ENCODE data around the gene RBM47.
A peak's percentile ranks its signal among the peaks of the same experiment; 100 is the strongest.
"Not testable (repeated sequence)": the region's sequence is repeated elsewhere in the genome, so short reads cannot be mapped to it uniquely, and the experiment has no call there.

Gene RBM47

DNA sequence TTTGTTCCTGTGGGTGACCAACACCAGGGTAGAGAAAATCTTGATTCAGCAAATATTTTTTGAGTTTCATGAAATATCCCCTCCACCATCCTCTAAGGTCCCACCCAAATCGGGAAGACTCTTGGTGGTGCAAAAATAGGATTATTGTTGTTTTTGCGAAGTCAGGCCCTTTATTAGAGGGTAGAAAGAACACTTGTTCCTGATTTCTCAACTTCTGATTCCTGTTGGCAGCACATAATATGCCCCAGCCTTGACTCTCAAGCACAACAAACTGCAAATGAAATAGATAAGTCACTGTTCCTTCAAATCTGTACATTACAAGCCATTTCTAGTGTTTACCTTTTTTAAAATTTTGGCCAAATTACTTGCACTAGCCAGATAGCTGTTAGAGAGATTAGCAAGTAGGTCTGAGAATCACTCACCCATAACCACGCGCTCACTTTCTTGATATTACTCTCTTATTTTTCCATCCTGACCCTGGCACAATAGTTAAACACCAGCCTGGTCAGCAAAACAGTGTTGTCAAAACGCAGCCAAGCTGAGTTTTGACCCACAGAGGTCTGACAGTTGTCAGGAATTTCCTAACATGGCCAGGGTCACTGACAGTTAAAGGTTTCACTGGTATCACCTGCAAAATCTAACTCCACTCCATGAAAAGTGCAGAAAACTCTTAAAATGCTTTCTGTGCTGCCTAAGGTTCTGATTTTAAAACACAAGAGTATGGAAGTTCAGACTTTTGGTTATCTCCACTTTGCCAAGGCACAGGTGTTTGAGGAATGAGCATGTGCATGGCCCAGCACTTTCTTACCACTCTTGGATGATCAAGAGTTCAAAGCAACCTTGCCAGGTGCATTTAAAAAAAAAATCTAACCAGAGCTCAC, 69.8 kb downstream of the RBM47 start:
- FAIRE-seq (peak; percentile 55), DNase-seq (ENCODE audit: insufficient read length, low spot score) (no peak)
- TF ChIP-seq POLR2AphosphoS5 (IDR thresholded peaks at IDR 0.05; ENCODE audit: low read depth, low read length): no peak
- TF ChIP-seq SPI1 (IDR thresholded peaks at IDR 0.05; ENCODE audit: low read depth, low read length): no peak
- TF ChIP-seq POLR2A (IDR thresholded peaks at IDR 0.05; ENCODE audit: low read depth, low read length): no peak
- TF ChIP-seq PAX5 (IDR thresholded peaks at IDR 0.05; ENCODE audit: insufficient read depth, low read length, severe bottlenecking): peak; percentile 56
- TF ChIP-seq TAF1 (IDR thresholded peaks at IDR 0.05; ENCODE audit: low read depth, low read length): no peak
- no peak for TF ChIP-seq POU2F2 (IDR thresholded peaks at IDR 0.05; ENCODE audit: low read depth, low read length)

GRCh38 chr4:40557736-40558135, 71.9 kb downstream of the RBM47 start:
- TF ChIP-seq POU2F2 (IDR thresholded peaks at IDR 0.05; ENCODE audit: low read depth, low read length): no peak
- no peak for TF ChIP-seq POLR2A (IDR thresholded peaks at IDR 0.05; ENCODE audit: low read depth, low read length)
- TF ChIP-seq TAF1 (IDR thresholded peaks at IDR 0.05; ENCODE audit: low read depth, low read length): no peak
- TF ChIP-seq SPI1 (IDR thresholded peaks at IDR 0.05; ENCODE audit: low read depth, low read length): no peak
- TF ChIP-seq POLR2AphosphoS5 (IDR thresholded peaks at IDR 0.05; ENCODE audit: low read depth, low read length): no peak
- TF ChIP-seq PAX5 (IDR thresholded peaks at IDR 0.05; ENCODE audit: insufficient read depth, low read length, severe bottlenecking): no peak
- DNase-seq (ENCODE audit: insufficient read length, low spot score) (no peak), FAIRE-seq (no peak)

GRCh38 chr4:40555176-40555900, 74.3 kb downstream of the RBM47 start:
- TF ChIP-seq TAF1 (IDR thresholded peaks at IDR 0.05; ENCODE audit: low read depth, low read length): no peak
- no peak for TF ChIP-seq POLR2A (IDR thresholded peaks at IDR 0.05; ENCODE audit: low read depth, low read length)
- TF ChIP-seq SPI1 (IDR thresholded peaks at IDR 0.05; ENCODE audit: low read depth, low read length): no peak
- TF ChIP-seq POU2F2 (IDR thresholded peaks at IDR 0.05; ENCODE audit: low read depth, low read length): no peak
- TF ChIP-seq PAX5 (IDR thresholded peaks at IDR 0.05; ENCODE audit: insufficient read depth, low read length, severe bottlenecking): no peak
- TF ChIP-seq POLR2AphosphoS5 (IDR thresholded peaks at IDR 0.05; ENCODE audit: low read depth, low read length): no peak
- no peak for FAIRE-seq
- DNase-seq (ENCODE audit: insufficient read length, low spot score): no peak

- FAIRE-seq: not testable (repeated sequence)
Measured at GRCh38 chr4:40554641-40555040, 75.0 kb downstream of the RBM47 start.

DNA sequence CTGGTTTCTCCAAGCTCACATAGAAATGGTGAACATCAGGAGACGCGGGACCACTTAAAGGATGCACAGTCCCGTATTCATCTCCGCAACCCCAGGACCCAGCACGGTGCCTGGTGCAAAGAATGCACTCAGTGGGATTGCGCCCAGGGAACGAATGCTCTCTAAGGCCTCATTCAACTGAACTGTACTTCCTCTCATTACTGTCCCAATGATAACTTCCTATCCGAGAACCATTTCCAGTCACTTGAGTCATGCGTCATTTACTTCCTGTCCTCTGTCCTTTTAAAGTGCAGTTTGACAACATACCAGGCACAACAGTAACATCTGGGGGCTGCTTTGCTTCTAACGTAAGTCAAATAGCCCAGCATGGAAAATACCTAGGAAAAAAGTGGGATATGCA, 75.7 kb downstream of the RBM47 start:
- TF ChIP-seq POU2F2 (IDR thresholded peaks at IDR 0.05; ENCODE audit: low read depth, low read length): no peak
- no peak for TF ChIP-seq PAX5 (IDR thresholded peaks at IDR 0.05; ENCODE audit: insufficient read depth, low read length, severe bottlenecking)
- no peak for TF ChIP-seq SPI1 (IDR thresholded peaks at IDR 0.05; ENCODE audit: low read depth, low read length)
- no peak for TF ChIP-seq TAF1 (IDR thresholded peaks at IDR 0.05; ENCODE audit: low read depth, low read length)
- no peak for TF ChIP-seq POLR2A (IDR thresholded peaks at IDR 0.05; ENCODE audit: low read depth, low read length)
- no peak for TF ChIP-seq POLR2AphosphoS5 (IDR thresholded peaks at IDR 0.05; ENCODE audit: low read depth, low read length)
- DNase-seq (ENCODE audit: insufficient read length, low spot score) (no peak), FAIRE-seq (peak; percentile 31)

More at GRCh38 chr4:40554641-40555040, 75.0 kb downstream of the RBM47 start:
- not testable (repeated sequence) for DNase-seq (ENCODE audit: insufficient read length, low spot score)

DNA sequence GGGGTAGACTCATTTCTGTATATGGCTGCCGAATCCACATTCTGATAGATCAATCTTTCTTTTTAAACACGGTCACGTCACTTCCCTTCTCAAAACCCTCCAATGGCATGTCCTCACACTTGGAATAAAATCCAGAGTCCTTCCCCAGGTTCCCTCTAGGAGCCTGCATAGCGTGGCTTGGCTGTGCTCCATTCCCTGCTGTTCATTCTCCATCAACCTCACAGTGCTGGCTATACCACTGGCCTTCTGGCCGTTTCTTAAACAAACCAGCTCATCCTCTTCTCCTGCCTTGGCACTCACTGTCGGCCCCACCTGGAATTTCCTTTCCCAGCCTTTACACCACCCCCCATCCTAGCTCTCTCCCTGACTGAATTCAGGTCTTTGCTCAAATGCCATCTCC, 77.1 kb downstream of the RBM47 start:
- TF ChIP-seq POLR2A (IDR thresholded peaks at IDR 0.05; ENCODE audit: low read depth, low read length) (no peak), TAF1 (IDR thresholded peaks at IDR 0.05; ENCODE audit: low read depth, low read length) (no peak), PAX5 (IDR thresholded peaks at IDR 0.05; ENCODE audit: insufficient read depth, low read length, severe bottlenecking) (no peak), SPI1 (IDR thresholded peaks at IDR 0.05; ENCODE audit: low read depth, low read length) (no peak), POU2F2 (IDR thresholded peaks at IDR 0.05; ENCODE audit: low read depth, low read length) (no peak), POLR2AphosphoS5 (IDR thresholded peaks at IDR 0.05; ENCODE audit: low read depth, low read length) (no peak)
- no peak for FAIRE-seq

GRCh38 chr4:40551568-40552136, 78.0 kb downstream of the RBM47 start:
- not testable (repeated sequence) for DNase-seq (ENCODE audit: insufficient read length, low spot score); FAIRE-seq

More for the DNA sequence above, 77.1 kb downstream of the RBM47 start:
- DNase-seq (ENCODE audit: insufficient read length, low spot score): no peak

- no peak for DNase-seq (ENCODE audit: insufficient read length, low spot score)
- TF ChIP-seq TAF1 (IDR thresholded peaks at IDR 0.05; ENCODE audit: low read depth, low read length) (no peak), POLR2AphosphoS5 (IDR thresholded peaks at IDR 0.05; ENCODE audit: low read depth, low read length) (no peak), POLR2A (IDR thresholded peaks at IDR 0.05; ENCODE audit: low read depth, low read length) (no peak), POU2F2 (IDR thresholded peaks at IDR 0.05; ENCODE audit: low read depth, low read length) (no peak), SPI1 (IDR thresholded peaks at IDR 0.05; ENCODE audit: low read depth, low read length) (peak; percentile 87), PAX5 (IDR thresholded peaks at IDR 0.05; ENCODE audit: insufficient read depth, low read length, severe bottlenecking) (no peak)
- peak; percentile 90 for FAIRE-seq
Measured at GRCh38 chr4:40550948-40551462, 78.7 kb downstream of the RBM47 start.

- TF ChIP-seq POU2F2 (IDR thresholded peaks at IDR 0.05; ENCODE audit: low read depth, low read length): no peak
- no peak for TF ChIP-seq PAX5 (IDR thresholded peaks at IDR 0.05; ENCODE audit: insufficient read depth, low read length, severe bottlenecking)
- TF ChIP-seq TAF1 (IDR thresholded peaks at IDR 0.05; ENCODE audit: low read depth, low read length): no peak
- no peak for TF ChIP-seq POLR2AphosphoS5 (IDR thresholded peaks at IDR 0.05; ENCODE audit: low read depth, low read length)
- no peak for TF ChIP-seq POLR2A (IDR thresholded peaks at IDR 0.05; ENCODE audit: low read depth, low read length)
- no peak for TF ChIP-seq SPI1 (IDR thresholded peaks at IDR 0.05; ENCODE audit: low read depth, low read length)
- DNase-seq (ENCODE audit: insufficient read length, low spot score) (no peak), FAIRE-seq (peak; percentile 45)
Measured at GRCh38 chr4:40550196-40550595, 79.5 kb downstream of the RBM47 start.
